Measurements from ENCODE around the gene GLIPR1.

- TF ChIP-seq CTCF (IDR thresholded peaks at IDR 0.05; ENCODE audit: low read depth, low read length) (no peak), EZH2phosphoT487 (IDR thresholded peaks at IDR 0.05; ENCODE audit: low read depth) (no peak)
Observed at GRCh38 chr12:75474116-75474515, 6.4 kb upstream of the GLIPR1 start.
